ENCODE measurements around the gene ANO4. TPM values are rescaled to one million over a fixed set of nuclear protein-coding genes. Genes with fewer than 3 reads are reported as not detected.

Gene ANO4
- polyA plus RNA-seq, 1 donor = 3.4 TPM

GRCh38 chr12:100789975-100790374 is 4.6 kb upstream of the ANO4 start:
- no peak overlapping the region for H3K4me3 ChIP-seq (ENCODE audit: low read length)
- H3K4me1 ChIP-seq (ENCODE audit: control insufficient read depth, insufficient read depth, low read length) = no peaks in the 10 kb centered on the region
- peaks cover 14% of the 10 kb centered on the region for H3K27me3 ChIP-seq (ENCODE audit: control insufficient read depth, insufficient read depth, low read length)
- H3K27ac ChIP-seq (ENCODE audit: low read length) = no peak overlapping the region
- WGBS (ENCODE audit: insufficient coverage, low lambda C conversion rate) = 100% methylated on average over 1 of the region's 2 CpGs
- no peaks in the 10 kb centered on the region for H3K9me3 ChIP-seq (ENCODE audit: control insufficient read depth, low read depth, low read length)
- DNase-seq = no peak
- no peaks in the 10 kb centered on the region for H3K36me3 ChIP-seq (ENCODE audit: control insufficient read depth, insufficient read depth, low read length)

DNA sequence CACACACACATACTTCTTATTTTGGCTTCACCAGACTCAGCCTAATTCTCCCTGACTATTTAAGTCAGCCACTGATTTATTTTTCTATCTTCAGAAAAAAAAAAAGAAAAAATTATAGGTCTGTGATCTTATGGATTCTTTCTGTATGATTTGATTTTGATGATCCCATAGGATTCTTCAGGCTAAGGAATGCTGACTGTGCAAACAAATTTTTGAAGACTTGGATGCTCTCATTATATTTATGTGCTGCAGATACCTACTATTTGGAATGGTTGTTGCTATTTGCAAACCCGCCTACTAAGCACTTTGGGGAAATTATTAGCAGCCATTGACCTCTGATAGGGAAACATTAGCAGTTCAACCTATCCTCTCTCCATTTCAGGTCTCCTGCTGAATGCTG is 4.0 kb upstream of the ANO4 start:
- Histone ChIP-seq H3K36me3 (ENCODE audit: control insufficient read depth, insufficient read depth, low read length) (no peaks in the 10 kb centered on the region), H3K4me3 (ENCODE audit: low read length) (no peak overlapping the region), H3K27ac (ENCODE audit: low read length) (no peak overlapping the region), H3K4me1 (ENCODE audit: control insufficient read depth, insufficient read depth, low read length) (no peaks in the 10 kb centered on the region), H3K27me3 (ENCODE audit: control insufficient read depth, insufficient read depth, low read length) (peaks cover 19% of the 10 kb centered on the region), H3K9me3 (ENCODE audit: control insufficient read depth, low read depth, low read length) (no peaks in the 10 kb centered on the region)
- WGBS (ENCODE audit: insufficient coverage, low lambda C conversion rate) = no CpG with 5 or more reads among the region's 1 CpG
- DNase-seq = no peak

GRCh38 chr12:100793182-100793581 is 1.4 kb upstream of the ANO4 start:
- DNase-seq = no peak
- 50% methylated on average over 2 of the region's 2 CpGs for WGBS (ENCODE audit: insufficient coverage, low lambda C conversion rate)
- Histone ChIP-seq H3K4me3 (ENCODE audit: low read length) (no peak overlapping the region), H3K4me1 (ENCODE audit: control insufficient read depth, insufficient read depth, low read length) (no peaks in the 10 kb centered on the region), H3K27me3 (ENCODE audit: control insufficient read depth, insufficient read depth, low read length) (peaks cover 24% of the 10 kb centered on the region), H3K27ac (ENCODE audit: low read length) (no peak overlapping the region), H3K36me3 (ENCODE audit: control insufficient read depth, insufficient read depth, low read length) (no peaks in the 10 kb centered on the region), H3K9me3 (ENCODE audit: control insufficient read depth, low read depth, low read length) (no peaks in the 10 kb centered on the region)

- no CpG with 5 or more reads among the region's 9 CpGs for WGBS (ENCODE audit: insufficient coverage, low lambda C conversion rate)
- no peaks in the 10 kb centered on the region for H3K4me1 ChIP-seq (ENCODE audit: control insufficient read depth, insufficient read depth, low read length)
Measured at GRCh38 chr12:100795174-100795799, 711 bp downstream of the ANO4 start.

DNA sequence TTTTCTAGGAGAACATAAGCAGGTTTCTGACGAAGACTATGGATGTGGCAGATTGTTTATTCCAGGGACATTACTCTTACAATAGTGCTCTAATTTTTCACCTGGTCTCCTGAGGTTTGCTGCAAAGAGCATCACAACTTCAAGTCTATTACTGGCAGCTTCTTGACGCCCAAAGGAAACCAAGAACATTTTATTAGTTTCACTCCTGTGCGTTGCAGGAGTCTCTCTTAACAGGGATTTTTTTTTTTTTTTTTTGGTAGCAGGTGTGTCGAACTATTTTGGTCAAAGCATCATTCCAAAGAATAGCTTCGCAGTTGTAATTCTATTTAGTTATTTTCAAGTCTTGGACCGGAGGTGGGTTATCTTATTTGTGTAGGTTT is 1.2 kb downstream of the ANO4 start:
- H3K27ac ChIP-seq (ENCODE audit: low read length) = no peak overlapping the region
- DNase-seq = no peak
- H3K4me3 ChIP-seq (ENCODE audit: low read length) = no peak overlapping the region
- no peaks in the 10 kb centered on the region for H3K36me3 ChIP-seq (ENCODE audit: control insufficient read depth, insufficient read depth, low read length)
- H3K9me3 ChIP-seq (ENCODE audit: control insufficient read depth, low read depth, low read length) = no peaks in the 10 kb centered on the region
- 79% methylated on average over 2 of the region's 6 CpGs for WGBS (ENCODE audit: insufficient coverage, low lambda C conversion rate)
- H3K4me1 ChIP-seq (ENCODE audit: control insufficient read depth, insufficient read depth, low read length) = no peaks in the 10 kb centered on the region
- peaks cover 24% of the 10 kb centered on the region for H3K27me3 ChIP-seq (ENCODE audit: control insufficient read depth, insufficient read depth, low read length)

More at GRCh38 chr12:100795174-100795799, 711 bp downstream of the ANO4 start:
- H3K4me3 ChIP-seq (ENCODE audit: low read length) = no peak overlapping the region
- no peak overlapping the region for H3K27ac ChIP-seq (ENCODE audit: low read length)
- H3K36me3 ChIP-seq (ENCODE audit: control insufficient read depth, insufficient read depth, low read length) = no peaks in the 10 kb centered on the region
- peaks cover 24% of the 10 kb centered on the region for H3K27me3 ChIP-seq (ENCODE audit: control insufficient read depth, insufficient read depth, low read length)
- no peak for DNase-seq
- H3K9me3 ChIP-seq (ENCODE audit: control insufficient read depth, low read depth, low read length) = no peaks in the 10 kb centered on the region

DNA sequence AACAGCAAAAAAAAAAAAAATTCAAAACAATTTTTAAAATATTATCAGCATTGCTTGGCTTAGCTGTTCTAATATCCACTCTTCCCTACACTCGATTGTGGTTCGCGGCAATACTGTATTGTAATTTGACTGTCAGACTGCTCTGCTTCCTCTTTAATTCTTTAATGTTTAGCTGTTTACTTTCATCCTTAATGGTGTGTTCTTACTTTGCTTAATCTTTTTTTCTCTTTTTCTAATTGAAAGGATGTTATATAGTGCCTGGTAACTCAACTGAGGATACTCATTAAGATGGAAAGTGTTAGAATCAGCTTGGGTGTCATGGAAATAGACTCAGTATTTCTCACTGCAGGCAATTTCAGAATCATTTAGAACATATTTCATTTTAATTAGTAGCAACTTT is 2.0 kb downstream of the ANO4 start:
- DNase-seq = no peak
- no peaks in the 10 kb centered on the region for H3K9me3 ChIP-seq (ENCODE audit: control insufficient read depth, low read depth, low read length)
- no peaks in the 10 kb centered on the region for H3K36me3 ChIP-seq (ENCODE audit: control insufficient read depth, insufficient read depth, low read length)
- H3K27me3 ChIP-seq (ENCODE audit: control insufficient read depth, insufficient read depth, low read length) = peaks cover 21% of the 10 kb centered on the region
- WGBS (ENCODE audit: insufficient coverage, low lambda C conversion rate) = 82% methylated on average over 3 of the region's 3 CpGs
- no peaks in the 10 kb centered on the region for H3K4me1 ChIP-seq (ENCODE audit: control insufficient read depth, insufficient read depth, low read length)
- H3K27ac ChIP-seq (ENCODE audit: low read length) = no peak overlapping the region
- no peak overlapping the region for H3K4me3 ChIP-seq (ENCODE audit: low read length)

DNA sequence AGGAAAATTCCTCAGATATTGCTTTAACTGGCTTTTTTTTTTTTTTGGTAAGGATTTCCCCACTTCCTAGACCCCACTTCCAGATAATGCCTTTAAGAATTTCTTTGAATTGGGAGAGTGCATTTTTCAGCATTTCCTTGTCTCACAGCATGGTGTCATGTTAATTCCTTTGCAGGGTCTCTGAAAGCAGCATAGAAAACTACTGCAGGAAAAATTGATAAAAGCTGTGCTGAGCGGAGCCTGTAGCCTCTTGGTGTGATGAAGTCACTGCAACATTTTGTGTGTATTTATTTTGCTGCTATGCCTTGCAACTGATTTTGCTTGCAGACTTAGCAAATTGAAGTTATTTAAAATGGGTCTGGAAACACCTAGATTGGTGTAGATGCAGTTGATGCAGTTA is 2.7 kb downstream of the ANO4 start:
- no peak for DNase-seq
- WGBS (ENCODE audit: insufficient coverage, low lambda C conversion rate) = no CpG with 5 or more reads among the region's 1 CpG

GRCh38 chr12:100797786-100798185 is 3.2 kb downstream of the ANO4 start:
- no peak for DNase-seq
- Histone ChIP-seq H3K36me3 (ENCODE audit: control insufficient read depth, insufficient read depth, low read length) (no peaks in the 10 kb centered on the region), H3K4me3 (ENCODE audit: low read length) (no peak overlapping the region), H3K4me1 (ENCODE audit: control insufficient read depth, insufficient read depth, low read length) (no peaks in the 10 kb centered on the region), H3K27me3 (ENCODE audit: control insufficient read depth, insufficient read depth, low read length) (peaks cover 20% of the 10 kb centered on the region), H3K9me3 (ENCODE audit: control insufficient read depth, low read depth, low read length) (no peaks in the 10 kb centered on the region), H3K27ac (ENCODE audit: low read length) (no peak overlapping the region)

More for the DNA sequence above, 2.7 kb downstream of the ANO4 start:
- Histone ChIP-seq H3K27me3 (ENCODE audit: control insufficient read depth, insufficient read depth, low read length) (peaks cover 20% of the 10 kb centered on the region), H3K9me3 (ENCODE audit: control insufficient read depth, low read depth, low read length) (no peaks in the 10 kb centered on the region), H3K4me3 (ENCODE audit: low read length) (no peak overlapping the region), H3K27ac (ENCODE audit: low read length) (no peak overlapping the region), H3K36me3 (ENCODE audit: control insufficient read depth, insufficient read depth, low read length) (no peaks in the 10 kb centered on the region), H3K4me1 (ENCODE audit: control insufficient read depth, insufficient read depth, low read length) (no peaks in the 10 kb centered on the region)

- Histone ChIP-seq H3K36me3 (ENCODE audit: control insufficient read depth, insufficient read depth, low read length) (no peaks in the 10 kb centered on the region), H3K27ac (ENCODE audit: low read length) (no peak overlapping the region), H3K4me3 (ENCODE audit: low read length) (no peak overlapping the region), H3K9me3 (ENCODE audit: control insufficient read depth, low read depth, low read length) (no peaks in the 10 kb centered on the region), H3K27me3 (ENCODE audit: control insufficient read depth, insufficient read depth, low read length) (peaks cover 20% of the 10 kb centered on the region), H3K4me1 (ENCODE audit: control insufficient read depth, insufficient read depth, low read length) (no peaks in the 10 kb centered on the region)
- DNase-seq = no peak
- no CpG with 5 or more reads among the region's 3 CpGs for WGBS (ENCODE audit: insufficient coverage, low lambda C conversion rate)
Measured at GRCh38 chr12:100798286-100799160, 3.9 kb downstream of the ANO4 start.

DNA sequence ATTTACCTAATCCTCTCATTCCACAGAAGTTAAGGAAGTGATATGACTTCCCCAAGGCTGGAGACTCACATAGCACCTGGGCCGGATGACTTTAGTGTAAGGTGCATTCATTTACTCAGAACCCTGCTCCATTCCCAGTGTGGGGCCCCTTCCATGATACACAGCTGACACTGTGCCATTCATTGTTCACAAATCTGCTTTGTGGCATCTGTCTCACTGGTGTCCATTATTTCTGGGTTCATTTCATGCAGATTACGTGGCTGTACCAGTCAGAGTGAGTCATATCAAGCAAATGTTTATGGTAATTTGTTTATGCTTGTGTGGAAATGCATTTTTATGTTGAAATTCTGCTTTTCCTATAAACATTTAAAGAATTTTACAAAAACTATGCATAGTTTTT is 5.2 kb downstream of the ANO4 start:
- H3K4me3 ChIP-seq (ENCODE audit: low read length) = no peak overlapping the region
- H3K36me3 ChIP-seq (ENCODE audit: control insufficient read depth, insufficient read depth, low read length) = no peaks in the 10 kb centered on the region
- no peaks in the 10 kb centered on the region for H3K9me3 ChIP-seq (ENCODE audit: control insufficient read depth, low read depth, low read length)
- no peak for DNase-seq
- WGBS (ENCODE audit: insufficient coverage, low lambda C conversion rate) = no CpG with 5 or more reads among the region's 2 CpGs
- no peak overlapping the region for H3K27ac ChIP-seq (ENCODE audit: low read length)
- H3K27me3 ChIP-seq (ENCODE audit: control insufficient read depth, insufficient read depth, low read length) = peaks cover 12% of the 10 kb centered on the region
- no peaks in the 10 kb centered on the region for H3K4me1 ChIP-seq (ENCODE audit: control insufficient read depth, insufficient read depth, low read length)

All from large intestine (tissue), 3 donors.